Measurements from ENCODE around the gene SLC25A33.
A peak's percentile ranks its signal among the peaks of the same experiment; 100 is the strongest.
"Not testable (repeated sequence)": the region's sequence is repeated elsewhere in the genome, so short reads cannot be mapped to it uniquely, and the experiment has no call there.

SLC25A33 gene, protein sequence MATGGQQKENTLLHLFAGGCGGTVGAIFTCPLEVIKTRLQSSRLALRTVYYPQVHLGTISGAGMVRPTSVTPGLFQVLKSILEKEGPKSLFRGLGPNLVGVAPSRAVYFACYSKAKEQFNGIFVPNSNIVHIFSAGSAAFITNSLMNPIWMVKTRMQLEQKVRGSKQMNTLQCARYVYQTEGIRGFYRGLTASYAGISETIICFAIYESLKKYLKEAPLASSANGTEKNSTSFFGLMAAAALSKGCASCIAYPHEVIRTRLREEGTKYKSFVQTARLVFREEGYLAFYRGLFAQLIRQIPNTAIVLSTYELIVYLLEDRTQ

DNA sequence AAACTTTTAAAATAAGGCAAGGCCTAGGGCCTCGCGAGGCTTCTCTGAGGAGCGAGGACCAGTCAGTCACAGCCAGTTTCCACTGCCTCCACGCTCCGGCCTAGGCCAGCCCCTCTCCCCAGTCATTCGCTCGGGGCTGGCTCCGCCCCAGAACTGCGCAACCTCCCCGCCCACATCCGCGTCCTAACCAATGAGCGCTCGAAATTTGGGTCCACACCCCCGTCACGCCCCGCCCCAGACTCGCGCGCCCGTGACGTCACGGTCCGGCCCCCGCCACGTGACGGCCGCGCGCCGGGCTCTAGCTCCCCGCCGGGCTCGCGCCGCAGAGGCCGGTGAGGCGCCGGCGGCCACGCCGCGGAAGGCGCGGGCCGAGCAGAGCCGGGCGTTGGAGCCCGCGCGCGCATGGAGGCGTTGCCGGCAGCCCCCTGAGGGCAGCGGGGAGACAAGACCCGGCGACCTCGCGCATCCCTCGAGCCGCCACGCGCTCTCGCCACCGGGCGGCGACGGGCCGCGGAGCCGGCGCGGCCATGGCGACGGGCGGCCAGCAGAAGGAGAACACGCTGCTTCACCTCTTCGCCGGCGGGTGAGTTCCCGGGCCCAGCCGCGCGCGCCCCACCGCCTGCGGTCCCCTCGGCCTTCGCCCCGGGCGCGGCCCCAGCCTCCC is at the start of gene SLC25A33:
SLC25A33 (plus strand) TSS at position 301 of the 664 bp plus-strand sequence; CDS start at position 528, 227 bp downstream.
- DNase-seq (ENCODE audit: low read depth in 3 of 3) = peak; percentile 94 to 98 (median 97)

DNA sequence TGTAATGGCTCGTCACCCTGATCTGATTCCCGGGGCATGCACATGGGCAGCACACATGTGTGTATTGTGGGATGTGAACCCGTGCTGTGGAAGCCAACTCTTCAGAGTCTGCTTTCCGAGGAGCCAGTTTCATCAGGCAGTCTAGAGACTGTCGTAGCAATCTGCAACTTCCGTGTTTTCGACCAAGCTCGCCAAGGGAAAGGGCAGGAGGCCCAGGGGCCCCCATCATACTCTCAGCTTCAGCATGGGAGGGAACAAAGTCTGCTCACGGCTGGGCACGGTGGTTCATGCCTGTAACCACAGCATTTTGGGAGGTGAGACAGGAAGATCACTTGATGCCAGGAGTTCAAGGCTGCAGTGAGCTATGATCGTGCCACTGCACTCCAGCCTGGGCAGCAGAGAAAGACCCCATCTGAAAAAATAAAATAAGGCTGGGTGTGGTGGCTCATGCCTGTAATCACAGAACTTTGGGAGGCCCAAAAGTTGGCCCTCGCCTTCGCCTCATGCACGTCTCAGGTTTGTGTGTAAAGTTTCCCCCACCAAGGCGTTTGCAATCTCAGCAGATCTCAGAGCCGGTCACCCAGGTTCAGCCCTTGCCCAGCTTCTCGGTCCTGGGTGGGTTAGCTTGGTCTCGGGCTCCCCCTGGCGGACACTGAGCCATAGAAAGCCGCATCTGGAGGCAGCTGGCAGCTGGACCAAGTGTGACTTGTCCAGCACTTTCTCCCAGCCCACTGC is 48.5 kb upstream of the SLC25A33 start:
- peak; percentile 63 to 78 (median 77) for DNase-seq (ENCODE audit: low read depth in 3 of 3)

DNA sequence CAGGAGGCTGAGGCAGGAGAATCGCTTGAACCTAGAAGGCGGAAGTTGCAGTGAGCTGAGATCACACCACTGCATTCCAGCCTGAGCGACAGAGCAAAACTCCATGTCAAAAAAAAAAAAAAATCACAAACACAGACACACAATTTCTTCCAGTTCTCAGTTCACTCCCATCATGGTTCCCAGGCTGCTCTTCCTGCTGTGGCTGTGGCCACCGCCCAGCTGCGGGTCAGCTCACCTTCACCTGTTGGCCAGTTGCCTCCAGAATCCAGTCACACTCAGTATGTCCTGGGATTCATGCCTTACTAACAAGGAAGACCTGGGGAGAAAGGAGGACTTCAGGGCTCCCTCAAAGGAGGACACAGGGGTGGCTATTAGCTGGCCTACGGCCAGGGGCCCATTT is 45.9 kb upstream of the SLC25A33 start:
- DNase-seq (ENCODE audit: low read depth in 3 of 3) = no peak

DNA sequence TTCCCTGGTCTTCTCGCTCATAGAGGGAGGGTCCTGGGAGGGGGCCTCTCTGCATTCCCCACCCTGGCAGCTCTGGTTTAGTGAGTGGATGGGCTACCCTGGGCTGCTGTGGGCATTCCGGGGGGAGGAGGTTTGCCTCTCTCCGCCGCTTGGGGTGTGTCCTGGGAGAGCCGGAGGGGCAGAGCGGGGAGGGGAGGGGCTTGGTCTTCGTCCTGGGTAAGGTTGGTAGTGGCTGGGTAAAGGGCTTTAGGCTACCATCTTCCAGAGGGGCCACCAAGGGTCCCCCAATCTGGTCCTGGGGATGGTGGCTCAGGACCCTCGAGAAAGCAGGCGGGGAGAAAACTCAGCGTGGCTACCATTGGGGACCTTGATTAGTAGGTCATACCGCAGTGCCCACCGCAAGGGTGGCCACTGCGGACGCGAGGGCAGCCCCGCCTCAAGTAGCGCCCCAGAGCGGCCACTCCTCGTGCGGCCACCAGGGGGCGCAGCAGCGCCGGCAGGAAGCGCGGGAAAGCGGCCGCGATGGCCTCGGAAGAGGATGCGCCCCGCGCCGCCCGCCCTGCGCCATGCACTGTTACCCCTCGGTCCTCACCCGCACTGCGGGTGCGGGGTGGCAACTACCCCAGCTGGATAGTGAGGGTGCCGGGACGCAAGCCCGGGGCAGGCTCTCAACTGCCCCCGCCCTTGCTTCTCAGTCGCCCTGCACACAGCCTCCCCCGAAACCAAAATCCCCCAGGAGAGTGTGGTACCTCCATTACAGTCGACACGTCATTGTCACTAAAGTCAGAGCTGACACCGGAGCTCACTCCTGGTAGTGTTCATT is 44.1 kb upstream of the SLC25A33 start:
- DNase-seq (ENCODE audit: low read depth in 3 of 3) = peak; percentile 32 to 55 (median 44)

DNA sequence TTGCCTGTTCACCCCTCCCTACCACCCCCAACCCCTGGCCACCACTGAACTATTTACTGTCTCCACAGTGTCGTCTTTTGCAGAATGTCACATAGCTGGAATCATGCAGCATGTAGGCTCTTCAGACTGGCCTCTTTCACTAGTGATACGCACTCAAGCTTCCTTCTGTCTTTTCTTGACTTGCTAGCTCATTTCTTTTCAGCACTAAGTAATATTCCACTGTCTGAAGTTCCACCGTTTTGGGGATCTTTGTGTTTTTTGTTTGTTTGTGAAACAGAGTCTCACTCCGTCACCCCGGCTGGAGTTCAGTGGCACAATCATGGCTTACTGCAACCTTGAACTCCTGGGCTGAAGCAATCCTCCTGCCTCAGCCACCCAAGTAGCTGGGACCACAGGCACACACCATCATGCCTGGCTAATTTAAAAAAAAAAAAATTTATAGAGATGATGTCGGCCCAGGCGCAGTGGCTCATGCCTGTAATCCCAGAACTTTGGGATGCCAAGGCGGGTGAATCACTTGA is 43.4 kb upstream of the SLC25A33 start:
- no peak for DNase-seq (ENCODE audit: low read depth in 3 of 3)

DNA sequence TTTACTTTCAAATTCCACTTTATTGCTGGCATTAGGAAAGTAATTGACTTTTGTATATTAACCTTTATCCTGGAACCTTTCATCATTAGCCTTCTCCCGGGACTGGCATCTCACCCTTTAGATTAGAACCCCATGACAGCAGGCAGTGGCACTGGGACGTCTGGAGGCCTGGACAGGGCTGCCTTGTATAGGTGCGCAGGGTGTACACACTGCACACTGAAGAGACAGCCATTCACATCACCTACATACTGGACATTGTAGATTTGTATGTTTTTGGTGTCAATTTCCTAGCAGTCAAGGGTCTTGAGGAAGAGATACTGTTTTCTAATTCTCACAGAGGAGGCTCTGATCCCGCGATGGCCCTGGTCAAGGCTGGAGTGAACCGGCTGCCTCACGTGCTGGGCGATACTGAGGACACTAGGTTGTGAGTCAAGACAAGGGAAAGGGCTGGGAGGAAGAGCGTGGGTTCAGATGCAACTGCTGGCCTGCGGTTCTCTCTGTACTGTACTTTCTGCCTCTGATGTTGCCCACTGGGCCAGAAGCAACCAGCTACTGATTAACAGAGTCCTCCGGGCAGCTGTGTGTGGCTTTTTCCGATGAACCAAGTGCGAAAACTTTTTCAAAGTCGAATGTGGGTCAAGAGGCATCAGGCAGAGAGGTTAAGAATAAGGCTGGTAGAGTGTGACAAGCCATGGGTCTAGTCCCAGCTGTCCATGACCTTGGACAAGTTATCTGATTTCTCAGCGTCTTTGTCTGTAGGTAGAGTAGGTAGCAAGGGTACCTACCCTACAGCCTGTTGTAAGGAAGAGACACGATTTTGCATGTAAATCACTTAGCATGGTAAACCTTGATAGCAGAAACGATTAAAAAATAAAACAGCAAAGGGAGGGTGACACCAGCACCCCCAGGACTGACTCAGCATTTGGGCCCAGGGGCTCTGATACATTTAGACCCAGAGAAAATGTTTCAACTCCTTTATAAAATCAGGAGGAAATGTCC is 38.2 kb upstream of the SLC25A33 start:
- no peak for DNase-seq (ENCODE audit: low read depth in 3 of 3)

DNA sequence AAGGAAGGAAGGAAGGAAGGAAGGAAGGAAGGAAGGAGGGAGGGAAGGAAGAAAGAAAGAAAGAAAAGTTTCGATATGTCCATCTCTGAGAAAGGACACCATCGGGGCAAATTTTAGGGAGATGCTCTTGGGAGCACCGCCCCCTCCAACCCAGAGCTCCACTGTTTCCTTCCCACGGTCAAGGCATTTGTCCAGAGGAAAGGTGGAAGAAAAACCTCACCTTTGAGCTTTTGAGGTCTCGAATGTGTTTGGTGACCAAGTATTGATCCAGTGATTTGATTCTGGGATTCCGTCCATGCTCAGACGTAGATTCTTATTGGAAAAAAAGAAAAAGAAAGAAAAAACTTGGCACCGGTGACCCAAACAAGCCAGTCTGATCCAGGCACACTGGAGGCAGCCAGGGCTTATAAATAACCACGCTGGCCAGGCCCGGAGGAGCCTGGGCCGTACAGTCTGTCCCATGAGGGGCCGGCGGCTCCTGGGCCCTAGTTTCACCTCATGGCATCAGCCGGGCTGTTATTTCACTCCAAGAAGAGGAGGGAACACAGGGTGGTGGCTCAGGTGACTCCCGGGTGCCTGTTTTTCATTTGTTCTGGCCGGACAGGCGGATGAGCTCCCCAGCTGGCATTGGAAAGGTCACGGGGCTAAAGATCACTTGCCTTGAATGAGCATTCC is 36.1 kb upstream of the SLC25A33 start:
- DNase-seq (ENCODE audit: low read depth in 3 of 3) = no peak

DNA sequence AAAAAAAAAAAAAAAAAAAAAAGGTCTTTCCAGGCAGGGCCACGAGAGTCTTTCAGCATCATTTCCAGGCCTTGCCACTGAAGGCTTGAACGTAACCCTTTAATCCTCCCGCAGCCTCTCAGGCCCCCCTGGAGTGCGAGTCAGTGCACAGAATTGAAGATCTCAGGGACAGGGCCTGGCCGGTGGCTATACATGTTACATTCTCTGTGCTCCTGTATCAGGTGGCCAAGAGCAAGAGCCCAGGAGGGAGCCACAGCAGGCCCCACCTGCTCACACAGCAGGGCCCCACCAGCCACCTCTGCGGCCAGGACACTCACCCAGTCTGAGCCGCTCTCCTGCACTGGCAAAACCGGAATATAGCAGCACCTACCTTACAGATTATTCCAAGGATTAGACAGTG is 34.1 kb upstream of the SLC25A33 start:
- DNase-seq (ENCODE audit: low read depth in 3 of 3) = no peak

DNA sequence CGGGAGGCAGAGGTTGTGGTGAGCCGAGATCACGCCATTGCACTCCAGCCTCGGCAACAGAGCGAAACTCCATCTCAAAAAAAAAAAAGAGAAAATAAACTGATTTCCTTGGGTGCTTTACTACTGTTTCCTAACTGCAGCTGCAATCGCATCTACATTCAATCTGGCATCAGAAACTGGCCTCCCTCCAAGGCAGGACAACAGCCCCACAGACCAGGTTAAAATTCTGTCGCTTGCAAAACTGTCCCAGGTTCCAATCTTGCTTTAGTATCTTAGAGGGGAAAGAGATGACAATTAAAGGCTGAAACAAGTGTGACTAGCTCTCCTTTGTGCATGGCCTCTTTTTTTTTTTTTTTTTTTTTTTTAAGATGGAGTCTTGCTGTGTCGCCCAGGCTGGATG is 32.4 kb upstream of the SLC25A33 start:
- DNase-seq (ENCODE audit: low read depth in 3 of 3) = no peak

DNA sequence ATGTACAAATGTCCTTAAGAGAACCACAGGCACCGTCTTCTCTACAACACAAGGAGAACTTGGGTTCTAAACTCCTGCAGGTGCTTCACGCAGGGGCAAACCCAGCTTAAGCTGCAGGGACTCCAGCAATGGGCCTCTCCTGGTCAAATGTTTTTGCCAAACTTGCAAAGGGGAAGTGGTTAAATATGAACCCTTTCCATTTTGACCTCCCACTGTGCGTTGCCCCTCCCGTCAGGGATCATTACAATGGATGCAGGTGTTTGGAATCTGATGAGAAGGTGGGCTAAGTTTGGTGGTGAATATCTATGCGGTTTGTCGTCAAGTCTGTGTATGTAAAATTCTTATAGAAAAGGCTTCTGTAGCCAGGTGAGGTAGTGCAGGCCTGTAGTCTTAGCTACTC is 29.1 kb upstream of the SLC25A33 start:
- DNase-seq (ENCODE audit: low read depth in 3 of 3) = no peak

DNA sequence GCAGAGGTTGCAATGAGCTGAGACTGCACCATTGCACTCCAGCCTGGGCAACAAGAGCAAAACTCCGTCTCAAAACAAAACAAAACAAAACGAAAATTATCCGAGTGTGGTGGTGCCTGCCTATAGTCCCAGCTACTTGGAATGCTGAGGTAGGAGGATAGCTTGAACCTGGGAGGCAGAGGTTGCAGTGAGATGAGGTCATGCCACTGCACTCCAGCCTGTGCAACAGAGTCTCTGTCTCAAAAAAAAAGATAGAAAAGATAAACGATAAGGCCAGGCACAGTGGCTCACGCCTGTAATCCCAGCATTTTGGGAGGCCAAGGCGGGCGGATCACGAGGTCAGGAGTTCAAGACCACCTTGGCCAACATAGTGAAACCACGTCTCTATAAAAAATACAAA is 23.7 kb upstream of the SLC25A33 start:
- DNase-seq (ENCODE audit: low read depth in 3 of 3) = not testable (repeated sequence)

DNA sequence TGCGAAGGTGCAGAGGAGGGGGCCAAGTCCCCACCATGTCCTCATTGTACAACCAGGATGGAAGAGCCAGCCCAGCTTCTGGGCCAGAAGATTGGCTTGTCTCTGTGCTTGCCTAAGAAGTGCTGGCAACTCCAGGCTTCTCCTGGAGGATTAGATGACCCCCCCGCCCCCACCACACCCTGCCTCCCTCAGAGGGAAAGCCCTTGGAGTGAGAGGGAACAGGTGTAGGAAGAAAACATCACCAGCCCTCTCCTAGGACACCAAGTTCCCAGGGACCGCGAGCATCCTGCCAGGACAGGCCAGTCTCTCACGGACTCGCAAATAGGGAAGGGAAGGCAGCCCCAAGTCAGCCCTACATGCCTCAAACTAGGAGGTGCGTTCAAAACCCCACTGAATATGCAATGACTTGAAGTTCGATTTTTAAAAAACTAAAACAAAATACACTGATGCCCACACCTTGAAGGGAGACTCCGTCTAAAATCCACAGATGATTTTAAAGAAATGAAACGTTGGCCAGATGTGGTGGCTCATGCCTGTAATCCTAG is 20.7 kb upstream of the SLC25A33 start:
- DNase-seq (ENCODE audit: low read depth in 3 of 3) = no peak

DNA sequence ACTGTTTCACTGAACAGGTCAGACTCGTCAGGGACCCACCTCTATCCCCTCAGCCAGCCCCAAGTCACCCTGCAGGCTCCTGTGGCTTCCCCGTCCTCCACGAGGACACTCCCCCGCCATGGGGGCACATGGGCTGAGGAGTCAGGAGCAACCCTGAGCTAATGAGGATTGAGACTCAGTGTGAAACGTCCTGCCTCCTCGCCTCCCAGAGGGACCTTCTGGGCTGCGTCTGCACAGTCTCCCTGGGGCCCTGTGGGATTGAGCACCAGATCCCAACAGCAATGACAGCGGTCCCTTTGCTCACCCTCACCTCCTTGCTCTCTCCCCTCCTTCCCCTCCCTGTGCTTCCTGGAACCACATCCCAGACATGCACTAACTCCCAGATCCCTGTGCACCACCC is 18.9 kb upstream of the SLC25A33 start:
- no peak for DNase-seq (ENCODE audit: low read depth in 3 of 3)

DNA sequence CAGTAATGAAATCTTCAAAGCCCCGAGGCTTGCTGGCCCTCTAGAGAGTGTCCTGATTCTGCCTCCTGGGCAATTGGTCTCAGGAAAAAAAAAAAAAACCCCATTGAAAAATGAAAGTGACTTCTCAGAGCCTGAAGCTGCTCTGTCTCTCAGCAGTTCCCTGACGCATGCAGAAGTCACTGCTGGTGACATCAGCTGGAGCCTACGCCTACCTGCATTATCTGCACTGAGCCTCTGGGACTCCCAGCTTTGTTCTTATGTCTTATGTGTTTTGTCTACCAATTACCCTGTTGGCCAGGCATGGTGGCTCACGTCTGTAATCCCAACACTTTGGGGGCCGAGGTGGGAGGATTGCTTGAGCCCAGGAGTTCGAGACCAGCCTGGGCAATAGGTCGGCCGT is 10.1 kb upstream of the SLC25A33 start:
- DNase-seq (ENCODE audit: low read depth in 3 of 3) = no peak

DNA sequence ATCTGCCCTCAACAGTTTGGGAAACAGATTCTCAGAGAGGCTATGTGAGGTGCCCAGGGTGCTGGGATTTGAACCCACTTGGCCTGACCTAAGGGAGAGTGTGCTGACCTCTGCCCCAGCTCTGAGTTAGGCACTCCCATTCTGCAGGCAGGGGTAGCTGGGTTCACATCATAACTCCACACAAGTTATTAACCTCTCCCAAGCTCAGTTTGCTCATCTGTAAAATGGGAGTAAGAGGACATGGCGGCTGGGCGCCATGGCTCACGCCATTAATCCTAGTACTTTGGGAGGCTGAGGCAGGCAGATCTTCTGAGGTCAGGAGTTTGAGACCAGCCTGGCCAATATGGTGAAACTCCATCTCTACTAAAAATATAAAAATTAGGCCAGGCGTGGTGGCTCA is 8.9 kb upstream of the SLC25A33 start:
- no peak for DNase-seq (ENCODE audit: low read depth in 3 of 3)

DNA sequence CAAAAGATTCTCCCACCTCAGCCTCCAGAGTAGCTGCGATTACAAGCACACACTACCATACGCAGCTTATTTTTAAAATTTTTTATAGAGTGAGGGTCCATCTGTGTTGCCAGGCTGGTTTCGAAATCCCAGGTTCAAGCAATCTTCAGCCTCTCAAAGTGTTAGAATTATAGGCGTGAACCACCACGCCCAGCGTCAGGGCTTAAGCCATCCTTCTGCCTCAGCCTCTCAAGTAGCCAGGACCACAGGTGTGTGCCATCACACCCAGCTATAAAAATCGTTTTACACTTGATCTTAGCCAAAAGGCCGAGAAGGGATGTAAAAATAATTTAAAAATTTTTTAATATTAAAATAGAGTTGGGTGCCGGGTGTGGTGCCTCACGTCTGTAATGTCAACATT is 4.3 kb upstream of the SLC25A33 start:
- DNase-seq (ENCODE audit: low read depth in 3 of 3) = no peak

DNA sequence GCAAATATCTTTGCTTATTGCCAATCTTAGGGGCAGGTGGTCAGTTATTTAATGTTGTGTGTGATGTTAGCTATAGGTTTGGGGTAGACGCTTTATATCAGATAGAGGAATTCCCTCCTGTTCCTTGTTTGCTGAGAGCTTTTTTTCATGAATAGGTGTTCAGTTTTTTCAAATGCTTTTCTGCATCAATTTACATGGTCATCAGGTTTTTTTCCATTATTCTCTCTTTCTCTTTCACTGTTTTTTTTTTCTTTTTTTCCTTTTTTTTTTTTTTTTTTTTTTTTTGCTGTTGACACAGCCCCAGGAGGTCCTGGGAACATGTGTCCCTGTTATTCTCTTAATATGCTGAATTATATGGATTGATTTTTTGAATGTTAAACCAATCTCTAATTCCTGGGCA is 3.0 kb upstream of the SLC25A33 start:
- DNase-seq (ENCODE audit: low read depth in 3 of 3) = no peak

DNA sequence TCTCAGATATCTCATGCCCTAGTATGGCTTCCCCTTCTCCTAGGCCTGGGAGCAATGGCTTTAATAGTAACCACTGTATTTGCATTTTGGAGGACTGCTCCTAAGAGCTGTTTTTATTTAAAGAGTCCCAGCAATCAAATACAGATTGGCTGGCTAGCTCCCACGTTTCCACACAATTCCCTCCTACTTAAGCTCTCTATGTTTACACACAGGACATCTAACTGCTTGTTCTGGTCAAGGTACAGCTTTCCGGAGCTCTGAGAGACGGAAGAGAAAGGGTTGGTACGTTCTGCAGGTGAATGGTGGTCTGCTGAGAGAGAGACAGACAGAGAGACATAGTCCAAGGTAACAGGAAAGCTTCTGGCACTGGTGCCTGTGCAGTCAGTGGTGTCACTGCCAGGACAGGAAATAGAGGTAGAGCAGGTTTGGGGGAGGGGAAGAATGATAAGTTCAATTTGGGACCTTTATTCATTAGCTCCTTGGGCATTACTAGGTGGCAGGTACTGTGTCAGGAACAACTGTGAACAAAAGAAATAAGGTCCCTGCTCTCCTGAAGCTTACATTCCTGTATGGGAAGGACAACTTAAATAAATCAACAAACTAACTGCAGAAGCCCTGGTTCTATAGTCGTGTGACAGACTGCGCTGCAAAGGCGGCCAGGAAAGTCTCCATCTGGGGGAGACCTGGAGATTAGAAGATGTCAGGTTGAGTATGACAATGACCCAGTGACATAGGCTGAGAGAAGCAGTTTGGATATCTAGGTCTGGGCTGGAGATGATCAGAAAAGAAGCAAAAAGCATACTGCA is 1.2 kb upstream of the SLC25A33 start:
- DNase-seq (ENCODE audit: low read depth in 3 of 3) = no peak

All from stimulated activated CD4-positive, alpha-beta T cell treated with anti-CD3 and anti-CD28 coated beads, TNF-alpha, amount 100 ng/mL, for 4 hours (primary cell).